Effector memory CD4-positive, alpha-beta T cell (primary cell): Measurements from ENCODE around the gene VGLL4.
A peak's percentile ranks its signal among the peaks of the same experiment; 100 is the strongest.

Experiments used
- DNase-seq, 3 donors: peaks; one replicate each; pipeline ENCODE4 v3.0.0-alpha.2; 2020
- H3K27ac ChIP-seq: 2 replicates; pipeline ENCODE4 v1.7.0; 2013; ENCODE audit warnings: mild to moderate bottlenecking, low read length, moderate library complexity; ENCODE audit not compliant: insufficient read depth, poor library complexity, severe bottlenecking
- H3K27me3 ChIP-seq: replicated peaks from 2 replicates; pipeline ENCODE4 v1.7.0; 2013; ENCODE audit warnings: mild to moderate bottlenecking, low read length; ENCODE audit not compliant: insufficient read depth, control insufficient read depth, poor library complexity, severe bottlenecking
- H3K36me3 ChIP-seq: 2 replicates; pipeline ENCODE4 v1.7.0; 2013; ENCODE audit warnings: mild to moderate bottlenecking, low read length, moderate library complexity; ENCODE audit not compliant: control insufficient read depth, insufficient read depth
- H3K4me1 ChIP-seq: 2 replicates; pipeline ENCODE4 v1.7.0; 2013; ENCODE audit warnings: low read length, mild to moderate bottlenecking; ENCODE audit not compliant: control insufficient read depth, insufficient read depth, poor library complexity, severe bottlenecking
- H3K4me3 ChIP-seq: 2 replicates; pipeline ENCODE4 v1.7.0; 2013; ENCODE audit warnings: low read length, low read depth, mild to moderate bottlenecking; ENCODE audit not compliant: insufficient read depth, poor library complexity, severe bottlenecking
- H3K9me3 ChIP-seq: 2 replicates; pipeline ENCODE4 v1.7.0; 2013; ENCODE audit warnings: mild to moderate bottlenecking, low read length, moderate library complexity; ENCODE audit not compliant: control insufficient read depth

VGLL4 gene

GRCh38 chr3:11631820-11632219 lies 11.9 kb downstream of the VGLL4 start:
- Histone ChIP-seq H3K36me3 (no peaks in the 10 kb centered on the region), H3K4me1 (peaks cover 9% of the 10 kb centered on the region), H3K4me3 (no peak overlapping the region), H3K9me3 (no peaks in the 10 kb centered on the region), H3K27me3 (no peaks in the 10 kb centered on the region), H3K27ac (no peak overlapping the region)
- DNase-seq = no peak

DNA sequence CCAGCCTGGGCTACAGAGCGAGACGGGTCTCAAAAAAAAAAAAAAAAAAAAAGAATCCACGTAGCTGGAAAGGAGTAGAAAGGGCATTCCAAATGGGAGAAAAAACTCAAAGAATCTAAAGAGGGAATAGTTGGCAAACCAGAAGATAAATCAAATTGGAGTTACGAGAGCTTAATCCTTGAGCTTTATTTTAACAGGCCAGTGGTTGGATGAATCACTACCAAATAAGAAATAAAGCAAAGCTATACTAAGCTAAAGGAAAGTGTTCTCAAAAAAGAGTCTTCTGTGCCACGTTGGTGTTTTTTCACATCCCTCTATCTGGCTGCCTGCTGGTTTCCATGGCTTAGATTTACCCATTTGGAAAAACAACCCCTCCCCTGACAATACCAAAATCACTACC lies 14.0 kb downstream of the VGLL4 start:
- H3K27me3 ChIP-seq = no peaks in the 10 kb centered on the region
- H3K4me3 ChIP-seq = no peak overlapping the region
- no peak for DNase-seq
- H3K27ac ChIP-seq = no peak overlapping the region
- H3K4me1 ChIP-seq = peaks cover 22% of the 10 kb centered on the region
- H3K9me3 ChIP-seq = no peaks in the 10 kb centered on the region
- H3K36me3 ChIP-seq = no peaks in the 10 kb centered on the region

- no peaks in the 10 kb centered on the region for H3K9me3 ChIP-seq
These were observed 16.1 kb downstream of the VGLL4 start for GRCh38 chr3:11627612-11628011.

DNA sequence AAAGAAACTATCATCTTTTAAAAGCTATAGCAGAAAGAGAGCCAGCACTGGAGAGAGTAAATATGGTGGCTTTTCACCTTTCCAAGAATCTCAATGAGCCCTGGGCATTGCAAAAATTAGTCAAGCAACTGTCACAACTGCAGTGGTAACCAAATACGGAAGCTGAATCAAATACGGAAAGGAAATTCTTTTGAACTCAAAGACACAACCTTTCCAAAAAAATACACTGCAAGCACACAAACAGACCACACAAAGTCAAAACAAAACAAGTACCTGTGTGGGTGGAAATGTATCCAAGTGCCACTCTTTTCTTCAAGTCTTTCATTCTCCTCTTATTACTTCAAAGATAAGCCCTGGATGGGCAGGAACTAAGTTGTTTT lies 17.6 kb downstream of the VGLL4 start:
- no peak overlapping the region for H3K27ac ChIP-seq
- no peaks in the 10 kb centered on the region for H3K9me3 ChIP-seq
- H3K36me3 ChIP-seq = no peaks in the 10 kb centered on the region
- peaks cover 13% of the 10 kb centered on the region for H3K4me1 ChIP-seq
- no peaks in the 10 kb centered on the region for H3K27me3 ChIP-seq
- DNase-seq = no peak
- H3K4me3 ChIP-seq = no peak overlapping the region

More at GRCh38 chr3:11627612-11628011, 16.1 kb downstream of the VGLL4 start:
- no peaks in the 10 kb centered on the region for H3K27me3 ChIP-seq
- no peaks in the 10 kb centered on the region for H3K36me3 ChIP-seq
- H3K27ac ChIP-seq = no peak overlapping the region
- no peak for DNase-seq
- no peak overlapping the region for H3K4me3 ChIP-seq
- H3K4me1 ChIP-seq = peaks cover 13% of the 10 kb centered on the region

- Histone ChIP-seq H3K4me1 (peaks cover 13% of the 10 kb centered on the region), H3K9me3 (no peaks in the 10 kb centered on the region), H3K27ac (no peak overlapping the region), H3K27me3 (no peaks in the 10 kb centered on the region), H3K36me3 (no peaks in the 10 kb centered on the region), H3K4me3 (no peak overlapping the region)
- DNase-seq = no peak
These were observed 18.2 kb downstream of the VGLL4 start for GRCh38 chr3:11625376-11626083.

- H3K4me3 ChIP-seq = no peak overlapping the region
- H3K4me1 ChIP-seq = peaks cover 13% of the 10 kb centered on the region
- H3K36me3 ChIP-seq = no peaks in the 10 kb centered on the region
- DNase-seq = no peak
- H3K9me3 ChIP-seq = no peaks in the 10 kb centered on the region
- peak overlapping the region; percentile 50 for H3K27ac ChIP-seq
- no peaks in the 10 kb centered on the region for H3K27me3 ChIP-seq
These were observed 18.9 kb downstream of the VGLL4 start for GRCh38 chr3:11624704-11625375.

GRCh38 chr3:11624161-11624560 lies 19.6 kb downstream of the VGLL4 start:
- H3K4me1 ChIP-seq = peaks cover 13% of the 10 kb centered on the region
- no peak overlapping the region for H3K4me3 ChIP-seq
- peak; percentile 12 to 41 (median 38) for DNase-seq
- no peaks in the 10 kb centered on the region for H3K27me3 ChIP-seq
- no peaks in the 10 kb centered on the region for H3K36me3 ChIP-seq
- H3K9me3 ChIP-seq = no peaks in the 10 kb centered on the region
- H3K27ac ChIP-seq = peak overlapping the region; percentile 50

GRCh38 chr3:11622586-11623550 lies 20.8 kb downstream of the VGLL4 start:
- Histone ChIP-seq H3K27ac (no peak overlapping the region), H3K9me3 (no peaks in the 10 kb centered on the region), H3K4me1 (peaks cover 13% of the 10 kb centered on the region), H3K27me3 (no peaks in the 10 kb centered on the region), H3K4me3 (no peak overlapping the region), H3K36me3 (no peaks in the 10 kb centered on the region)
- no peak for DNase-seq

GRCh38 chr3:11621077-11621476 lies 22.6 kb downstream of the VGLL4 start:
- Histone ChIP-seq H3K4me1 (peaks cover 13% of the 10 kb centered on the region), H3K27ac (no peak overlapping the region), H3K9me3 (no peaks in the 10 kb centered on the region), H3K27me3 (no peaks in the 10 kb centered on the region), H3K36me3 (no peaks in the 10 kb centered on the region), H3K4me3 (no peak overlapping the region)
- DNase-seq = no peak
